GM12891 (cell line): Measurements from ENCODE around the gene FAM83G.

Source experiments
- PAX5 ChIP-seq: IDR thresholded peaks from 2 replicates; pipeline ENCODE4 v1.6.1; 2011; ENCODE audit warnings: low read length, moderate library complexity, mild to moderate bottlenecking; ENCODE audit not compliant: insufficient read depth, severe bottlenecking
- POLR2A ChIP-seq: IDR thresholded peaks from 2 replicates; pipeline ENCODE4 v1.6.1; 2011; ENCODE audit warnings: low read depth, low read length, control low read depth
- POLR2AphosphoS5 ChIP-seq: IDR thresholded peaks from 2 replicates; pipeline ENCODE4 v1.6.1; 2011; ENCODE audit warnings: low read depth, low read length, control low read depth
- SPI1 ChIP-seq: IDR thresholded peaks from 2 replicates; pipeline ENCODE4 v1.6.1; 2011; ENCODE audit warnings: low read depth, low read length, control low read depth
- TAF1 ChIP-seq: IDR thresholded peaks from 2 replicates; pipeline ENCODE4 v1.6.1; 2011; ENCODE audit warnings: low read depth, low read length, control low read depth

DNA sequence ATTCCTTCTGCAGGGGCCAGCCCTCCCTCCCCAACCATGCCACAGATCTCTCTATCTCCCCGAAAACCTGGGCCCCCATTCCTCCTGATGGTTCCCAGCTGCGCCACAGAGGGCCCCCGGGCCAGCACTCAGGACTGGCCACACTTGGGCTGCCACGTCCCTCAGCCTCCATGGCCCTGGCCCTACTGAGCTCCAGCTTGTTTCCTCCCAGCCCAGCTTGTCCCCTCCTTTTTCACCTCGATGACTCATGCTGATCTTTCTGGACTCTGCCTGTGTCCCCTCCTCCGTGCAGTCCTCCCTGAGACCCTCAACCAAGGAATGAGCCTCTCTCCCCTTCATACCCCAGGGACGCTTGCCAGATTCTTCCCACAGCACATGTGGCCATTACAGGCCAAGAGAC is 10.9 kb upstream of the FAM83G start:
- TF ChIP-seq POLR2AphosphoS5, result no peak
- no peak for TF ChIP-seq POLR2A
- TF ChIP-seq TAF1, result no peak
- no peak for TF ChIP-seq PAX5
- no peak for TF ChIP-seq SPI1
